Central memory CD4-positive, alpha-beta T cell (primary cell): Measurements from ENCODE around the gene TMEM86B.

ENCODE experiments used
- DNase-seq: peaks from one replicate; pipeline ENCODE4 v3.0.0; 2022

The TMEM86B gene

GRCh38 chr19:55257461-55258420 lies 29.2 kb upstream of the TMEM86B start:
- no peak for DNase-seq

DNA sequence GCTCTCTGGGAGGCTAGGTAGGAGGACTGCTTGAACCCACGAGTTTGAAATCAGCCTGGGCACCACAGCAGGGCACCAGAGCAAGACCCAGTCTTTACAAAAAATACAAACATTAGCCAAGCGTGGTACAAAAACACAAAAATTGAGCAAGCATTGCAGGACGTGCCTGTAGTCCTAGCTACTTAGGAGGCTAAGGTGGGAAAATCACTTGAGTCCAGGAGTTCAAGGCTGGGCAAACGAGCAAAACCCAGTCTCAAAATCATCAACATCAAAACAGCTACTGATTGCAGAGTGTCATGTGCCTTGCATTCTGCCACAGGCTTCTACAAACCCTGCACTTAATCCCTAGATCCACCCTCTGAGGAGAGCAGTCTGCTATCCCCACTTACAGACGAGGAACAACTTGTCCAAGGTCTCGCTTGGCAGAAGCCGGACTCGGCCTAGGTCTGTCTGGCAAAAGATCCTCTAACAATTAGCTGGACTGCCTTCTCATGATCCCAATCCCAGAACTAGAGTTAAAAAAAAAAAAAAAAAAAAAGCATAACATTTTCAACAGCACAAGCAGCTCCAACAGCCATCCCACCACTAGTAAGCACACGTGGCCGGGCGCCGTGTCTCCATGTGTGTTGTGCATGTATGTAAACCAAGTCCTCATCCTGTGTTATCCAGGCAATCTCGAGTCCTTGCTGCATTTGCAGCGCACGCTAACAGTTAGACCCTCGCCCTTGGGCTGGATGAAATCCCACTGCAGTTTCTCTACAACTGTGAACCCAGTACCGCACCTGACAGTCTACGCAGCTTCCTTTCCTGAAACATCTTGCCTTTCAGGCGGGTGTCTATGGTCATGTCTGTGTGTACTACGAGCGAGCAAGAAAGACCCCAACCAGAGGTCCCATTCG lies 28.2 kb upstream of the TMEM86B start:
- DNase-seq = no peak

- DNase-seq = peak; percentile 38
These were observed 27.3 kb upstream of the TMEM86B start for GRCh38 chr19:55255618-55256423.

GRCh38 chr19:55254625-55254977 lies 26.0 kb upstream of the TMEM86B start:
- DNase-seq = no peak

GRCh38 chr19:55253842-55254624 lies 25.5 kb upstream of the TMEM86B start:
- peak; percentile 79 for DNase-seq

DNA sequence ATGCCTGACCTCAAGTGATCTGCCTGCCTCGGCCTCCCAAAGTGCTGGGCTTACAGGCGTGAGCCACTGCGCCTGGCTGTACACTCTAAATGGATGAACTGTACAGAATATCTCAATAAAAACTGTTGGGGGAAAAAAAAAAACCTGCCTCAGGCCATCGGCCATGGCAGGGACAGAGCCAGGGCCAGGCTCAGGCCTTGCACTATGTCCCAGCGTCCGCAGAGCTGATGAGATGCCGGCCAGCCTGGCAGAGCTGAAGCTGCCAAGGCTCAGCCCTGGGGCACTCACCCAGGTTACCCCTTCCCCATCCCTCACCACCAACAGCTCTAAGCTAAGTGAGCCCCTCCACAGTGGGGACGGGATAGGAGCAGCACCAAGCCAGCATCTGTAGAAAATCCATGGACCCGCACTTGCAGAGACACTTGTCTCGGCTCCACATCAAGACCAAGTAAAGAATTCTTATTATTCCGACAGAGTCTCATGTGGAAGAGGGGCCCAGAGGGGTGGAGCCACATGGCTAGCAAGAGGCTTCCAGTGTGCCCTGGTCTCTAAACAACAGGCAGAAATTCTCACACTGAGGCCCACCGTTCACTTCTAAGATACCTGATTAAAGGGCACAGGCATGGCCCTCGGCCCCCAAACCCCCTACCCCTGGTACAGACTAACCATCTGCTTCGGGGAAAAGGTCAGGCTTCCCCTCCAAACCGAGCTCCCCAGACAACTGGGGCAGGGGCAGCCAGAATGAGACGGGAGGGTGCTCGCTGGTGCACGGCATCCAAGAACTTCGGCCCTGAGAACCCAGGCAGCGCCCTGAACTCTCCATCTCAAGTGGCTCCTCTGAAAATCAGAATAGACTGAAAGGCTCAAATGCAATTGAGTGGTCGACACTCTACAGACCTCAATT lies 24.4 kb upstream of the TMEM86B start:
- no peak for DNase-seq

DNA sequence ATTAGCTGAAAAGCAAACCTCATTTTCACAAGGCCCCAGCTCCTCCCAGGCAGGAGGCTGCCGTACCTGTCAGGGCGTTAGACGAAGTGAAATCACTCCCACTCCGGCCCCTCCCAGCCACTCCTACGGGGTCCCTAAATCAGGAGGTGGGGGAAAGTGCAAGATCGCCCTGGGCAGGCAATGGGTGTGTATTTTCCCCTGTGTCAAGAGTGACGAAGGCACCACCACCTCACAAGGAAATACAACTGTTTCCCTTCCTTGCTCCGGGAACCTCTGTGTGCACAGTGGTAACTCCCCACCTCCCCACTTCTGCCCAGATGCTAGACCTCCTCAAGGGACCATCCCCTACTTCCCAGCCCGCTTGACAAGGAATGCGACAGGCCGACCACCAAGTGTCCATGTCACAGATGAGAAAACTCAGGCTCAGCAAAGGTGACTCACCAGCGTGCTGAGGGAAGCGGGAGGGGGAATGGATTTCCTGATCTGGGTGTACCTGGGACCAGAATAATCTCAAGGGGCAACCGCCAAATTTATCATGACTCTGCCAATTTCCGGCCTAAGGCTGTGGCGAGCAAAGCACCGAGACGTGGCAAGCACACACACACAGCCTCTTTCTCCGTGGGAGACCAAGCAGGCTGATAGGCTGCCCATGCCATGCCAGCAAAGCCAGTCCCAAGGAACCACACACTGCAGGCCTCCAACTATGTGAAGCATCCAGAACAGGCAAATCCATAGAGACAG lies 22.9 kb upstream of the TMEM86B start:
- DNase-seq = peak; percentile 34

GRCh38 chr19:55250262-55251036 lies 21.9 kb upstream of the TMEM86B start:
- no peak for DNase-seq

- DNase-seq = no peak
These were observed 21.3 kb upstream of the TMEM86B start for GRCh38 chr19:55249841-55250240.

- no peak for DNase-seq
These were observed 20.1 kb upstream of the TMEM86B start for GRCh38 chr19:55248704-55249103.

- DNase-seq = no peak
These were observed 19.7 kb upstream of the TMEM86B start for GRCh38 chr19:55248166-55248675.

DNA sequence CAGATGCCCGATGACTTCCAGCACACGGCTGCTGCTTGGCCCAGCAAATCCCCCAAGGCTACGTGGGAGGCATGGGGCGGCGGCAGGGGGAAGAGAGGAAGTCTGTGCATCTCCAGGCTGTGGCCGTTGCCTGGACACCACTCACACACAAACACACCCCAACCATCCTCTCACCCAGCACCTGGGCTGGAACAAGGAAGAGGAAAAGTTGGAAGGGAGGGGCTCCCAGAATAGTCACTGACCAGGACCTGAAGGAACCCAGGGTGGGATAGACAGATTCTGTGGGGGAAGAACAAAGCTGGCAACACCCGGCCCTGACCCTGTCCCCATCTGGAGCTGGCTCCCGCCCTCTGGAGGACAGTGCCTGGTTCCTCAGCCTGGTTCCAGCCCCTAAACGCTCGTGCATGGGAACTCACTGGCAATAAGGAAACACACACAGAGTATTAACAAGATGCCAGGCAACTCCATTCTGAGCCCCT lies 19.1 kb upstream of the TMEM86B start:
- DNase-seq = no peak

DNA sequence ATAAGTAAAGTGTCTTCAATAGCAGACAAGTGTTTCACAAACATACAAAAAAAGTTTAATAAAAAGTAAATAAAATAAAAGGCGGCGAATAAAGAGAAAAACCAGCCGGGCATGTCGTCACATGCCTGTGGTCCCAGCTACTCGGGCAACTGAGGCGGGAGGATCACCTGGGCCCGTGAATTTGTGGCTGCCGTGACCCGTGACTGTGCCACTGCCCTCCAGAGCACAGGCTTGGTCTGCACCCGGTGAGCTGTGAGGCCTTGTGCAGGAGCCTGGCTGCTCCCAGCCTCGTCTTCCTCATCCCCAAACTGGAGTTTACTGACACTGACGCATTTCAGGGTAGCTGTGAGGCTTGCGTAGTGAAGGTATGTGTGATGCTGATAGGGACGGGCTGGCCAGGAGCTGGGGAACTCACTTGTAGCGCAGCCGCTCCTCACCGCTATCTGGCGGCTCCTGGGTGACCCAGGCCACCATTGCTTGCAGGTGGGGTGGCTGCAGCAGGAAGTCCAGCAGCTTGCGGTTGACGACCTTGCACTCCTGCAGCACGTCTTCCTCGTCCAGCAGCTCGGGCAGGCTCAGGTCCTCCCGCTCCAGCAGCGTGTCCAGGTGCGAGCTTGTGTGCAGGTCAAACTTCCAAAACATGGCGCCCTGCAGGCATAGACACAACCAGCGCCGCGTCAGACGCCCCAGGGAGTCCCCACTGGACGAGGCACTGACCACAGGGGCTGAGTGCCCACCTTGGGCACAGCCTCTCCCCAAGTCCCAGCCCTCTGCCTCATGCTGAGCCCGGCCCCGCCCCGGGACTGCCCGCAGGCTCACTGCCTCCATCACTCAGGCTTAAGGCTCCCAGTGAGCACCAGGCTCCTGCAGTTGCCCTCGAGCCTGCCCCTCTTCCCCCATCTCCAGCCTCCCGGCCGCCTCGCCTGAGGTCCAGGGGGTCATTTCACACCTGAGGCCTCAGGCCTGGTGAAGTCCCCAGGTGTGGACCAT lies 18.2 kb upstream of the TMEM86B start:
- DNase-seq = no peak

DNA sequence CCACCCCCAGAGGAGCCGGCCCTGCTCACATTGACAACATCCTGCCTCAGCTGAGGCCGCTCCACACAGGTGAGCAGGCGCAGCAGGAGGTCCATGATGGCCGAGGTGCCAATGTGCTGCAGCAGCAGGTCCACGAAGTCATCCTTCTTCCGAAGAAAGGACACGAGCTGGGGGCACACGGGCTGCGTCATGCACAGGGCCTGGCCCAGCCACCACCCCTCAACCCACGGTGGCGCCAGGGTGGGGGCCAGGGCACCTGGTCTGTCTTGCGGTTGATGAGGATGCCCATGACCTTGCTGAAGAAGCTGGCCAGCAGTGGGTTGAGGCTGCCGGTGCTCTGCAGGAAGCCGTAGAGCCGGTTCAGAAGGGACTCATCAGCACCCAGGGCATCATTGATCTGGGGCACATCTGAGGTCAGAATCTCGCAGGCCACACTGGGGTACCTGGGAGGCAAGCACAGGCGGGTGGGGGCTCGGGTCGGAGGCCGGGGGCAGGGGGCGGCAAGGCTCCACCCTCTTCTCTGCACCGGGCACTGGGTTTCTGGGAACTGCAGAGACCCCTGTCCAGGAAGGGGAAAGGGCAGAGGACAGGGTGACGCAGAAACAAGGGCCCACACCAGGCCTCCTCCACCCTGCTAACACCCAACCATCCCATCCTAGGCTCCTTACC lies 16.8 kb upstream of the TMEM86B start:
- DNase-seq = no peak

- DNase-seq = no peak
These were observed 15.6 kb upstream of the TMEM86B start for GRCh38 chr19:55244004-55244680.

- DNase-seq = no peak
These were observed 14.0 kb upstream of the TMEM86B start for GRCh38 chr19:55242517-55242916.
